GM12878 (cell line): Measurements from ENCODE around the gene HDGF. TPM values are rescaled to one million over a fixed set of nuclear protein-coding genes. Genes with fewer than 3 reads are reported as not detected.

Experiments used
- ATAC-seq: fragments of 200-7000 bp; cut with Tn5 transposase; 3 replicates; pipeline ENCODE4 v1.9.1; 2020; ENCODE audit warnings: mild to moderate bottlenecking, moderate library complexity
- BruUV-seq: library from RNA; stranded (reverse); fragments of 400-500 nt; replicated peaks from 2 replicates; lab custom pipeline; 2021; lab: Mats Ljungman, UMichigan
- CTCF ChIA-PET: fragments of 300-600 bp; sonication (Branson Sonifier 250); formaldehyde crosslinking; extraction: SDS; loops from one replicate; lab custom pipeline; 2021; ENCODE audit warnings: inconsistent platforms; lab: Yijun Ruan, JAX
- POLR2A ChIA-PET: fragments of 350-600 bp; formaldehyde crosslinking; extraction: SDS; loops from one replicate; lab custom pipeline; 2021; ENCODE audit warnings: inconsistent platforms; lab: Charles Lee
- RAD21 ChIA-PET: fragments of 300-600 bp; sonication (Branson Sonifier 250); formaldehyde crosslinking; loops from one replicate; lab custom pipeline; 2023; ENCODE audit warnings: antibody characterized with exemption; ENCODE audit not compliant: unreplicated experiment; lab: Charles Lee
- SMC1A ChIA-PET: fragments of 300-600 bp; sonication (Branson Sonifier 250); formaldehyde crosslinking; loops from one replicate; lab custom pipeline; 2023; ENCODE audit not compliant: unreplicated experiment, uncharacterized antibody; lab: Charles Lee
- DNase-seq: peaks from one replicate; pipeline ENCODE4 v3.0.0-alpha.2; 2011; ENCODE audit warnings: low read depth, low spot score
- FAIRE-seq: peaks from 3 replicates; lab custom pipeline; 2011; peaks lifted over from hg19 to GRCh38; lab: Jason Lieb, UNC
- H2AFZ ChIP-seq: 2 replicates; pipeline ENCODE4 v1.6.0; 2011; ENCODE audit warnings: low read depth, low read length, control low read depth; ENCODE audit not compliant: control insufficient read depth
- H3K27ac ChIP-seq: 2 replicates; pipeline ENCODE4 v1.5.1; 2011; ENCODE audit warnings: control low read depth; ENCODE audit not compliant: control insufficient read depth, insufficient read depth
- H3K27me3 ChIP-seq, 2 experiments: replicated peaks in 1 of 2; 2 replicates each; pipeline versions ENCODE4 v1.6.0 to v1.6.1; 2011; ENCODE audit warnings: low read length in 1 of 2; ENCODE audit not compliant: control insufficient read depth in 2 of 2, insufficient read depth in 2 of 2
- H3K36me3 ChIP-seq, 2 experiments: 2 replicates each; pipeline ENCODE4 v1.5.1; 2011; ENCODE audit warnings: low read length in 1 of 2; ENCODE audit not compliant: control insufficient read depth in 2 of 2, insufficient read depth in 2 of 2
- H3K4me1 ChIP-seq: 2 replicates; pipeline ENCODE4 v1.6.1; 2011; ENCODE audit warnings: mild to moderate bottlenecking, low read length, moderate library complexity, mixed read lengths; ENCODE audit not compliant: control insufficient read depth, insufficient read depth
- H3K4me2 ChIP-seq: 2 replicates; pipeline ENCODE4 v1.6.0; 2011; ENCODE audit warnings: control low read depth; ENCODE audit not compliant: control insufficient read depth, insufficient read depth
- H3K4me3 ChIP-seq: fragments of 200-600 bp; sonication (generic); 2 replicates; pipeline ENCODE4 v1.5.1; 2016
- H3K79me2 ChIP-seq: 2 replicates; pipeline ENCODE4 v1.6.0; 2011; ENCODE audit warnings: low read length; ENCODE audit not compliant: control insufficient read depth, insufficient read depth
- H3K9ac ChIP-seq: 2 replicates; pipeline ENCODE4 v1.8.0; 2011; ENCODE audit warnings: low read length, control low read depth, mixed read lengths; ENCODE audit not compliant: control insufficient read depth, insufficient read depth
- H3K9me3 ChIP-seq: replicated peaks from 3 replicates; pipeline ENCODE4 v1.5.1; 2011; ENCODE audit warnings: mild to moderate bottlenecking, low read length; ENCODE audit not compliant: control insufficient read depth, insufficient read depth
- H4K20me1 ChIP-seq: 2 replicates; pipeline ENCODE4 v1.6.0; 2011; ENCODE audit not compliant: control insufficient read depth, insufficient read depth
- ATF2 ChIP-seq: IDR thresholded peaks from 2 replicates; pipeline ENCODE4 v1.6.1; 2012; ENCODE audit warnings: low read length, inconsistent platforms
- BACH1 ChIP-seq: fragments of 450-650 bp; IDR thresholded peaks from 2 replicates; pipeline ENCODE4 v1.6.1; 2017; ENCODE audit warnings: mild to moderate bottlenecking, borderline replicate concordance
- BCL3 ChIP-seq: IDR thresholded peaks from 2 replicates; pipeline ENCODE4 v1.6.1; 2011; ENCODE audit warnings: borderline replicate concordance, low read depth, mild to moderate bottlenecking, moderate library complexity, low read length; ENCODE audit not compliant: insufficient read depth, poor library complexity, severe bottlenecking
- CHD4 ChIP-seq: fragments of 200-600 bp; sonication (generic); IDR thresholded peaks from 2 replicates; pipeline ENCODE4 v1.6.1; 2016; ENCODE audit warnings: mild to moderate bottlenecking
- KDM1A ChIP-seq: fragments of 200-600 bp; sonication (generic); IDR thresholded peaks from 2 replicates; pipeline ENCODE4 v1.6.1; 2016; ENCODE audit warnings: borderline replicate concordance
- MAX ChIP-seq: IDR thresholded peaks from 2 replicates; pipeline ENCODE4 v1.6.1; 2012; ENCODE audit warnings: low read depth, low read length, improper control_type of control experiment
- MYB ChIP-seq: fragments of 150-350 bp; IDR thresholded peaks from 2 replicates; pipeline ENCODE4 v1.6.1; 2014; ENCODE audit warnings: mild to moderate bottlenecking, low read depth, low read length, borderline replicate concordance
- PRDM15 ChIP-seq: fragments of 450-650 bp; formaldehyde crosslinking; IDR thresholded peaks from 2 replicates; pipeline ENCODE4 v1.4.0; 2020; ENCODE audit warnings: mild to moderate bottlenecking, moderate library complexity
- RELA ChIP-seq: fragments of 450-650 bp; IDR thresholded peaks from 2 replicates; pipeline ENCODE4 v1.8.0; 2014; ENCODE audit warnings: borderline replicate concordance; ENCODE audit not compliant: partially characterized antibody
- ZBTB11 ChIP-seq: fragments of 450-650 bp; formaldehyde crosslinking; IDR thresholded peaks from 2 replicates; pipeline ENCODE4 v1.5.0; 2022; ENCODE audit warnings: mild to moderate bottlenecking, missing genetic modification characterization
- ZNF207 ChIP-seq: fragments of 450-650 bp; IDR thresholded peaks from 2 replicates; pipeline ENCODE4 v1.6.1; 2014; ENCODE audit warnings: antibody characterized with exemption, mild to moderate bottlenecking, borderline replicate concordance
- WGBS: methylation state at CpG from one replicate; pipeline ENCODE4 v1.1.6; 2016; ENCODE audit warnings: low lambda C conversion rate; ENCODE audit not compliant: insufficient replicate concordance, insufficient coverage; ENCODE audit errors: missing lambda C conversion rate; 5-methylcytosine and 5-hydroxymethylcytosine counted together
- in situ Hi-C: fragments of 300-500 bp; cut with MboI; formaldehyde crosslinking; loops from 9 replicates; pipeline ENCODE4 v1.14.3; 2018; ENCODE audit warnings: mixed read lengths
- intact Hi-C: fragments of 100-400 bp; cut with micrococcal nuclease; formaldehyde crosslinking; loops from one replicate; pipeline ENCODE4 v1.14.2; 2022; ENCODE audit not compliant: unreplicated experiment
- polyA plus RNA-seq, 11 experiments: library from polyadenylated mRNA; depleted of rRNA in 4 of 11; unstranded in 6 of 11; stranded (reverse) in 5 of 11; fragments of >200 nt; fragmentation: Nextera tagmentation in 4 of 11; fragmentation: Illumina TruSeq in 1 of 11; extraction: Ambion mirVana in 4 of 11; extraction: Trizol in 1 of 11; gene quantifications; 1 replicate in 1 of 11; 2 replicates in 10 of 11; pipeline versions ENCODE4 v1.2.1 to v1.2.3, GENCODE V29; 2011 to 2016; ENCODE audit warnings: inconsistent platforms in 2 of 11, missing spikeins in 2 of 11, low read depth in 1 of 11
- total RNA-seq, 4 experiments: library from RNA; depleted of rRNA in 3 of 4; stranded (reverse); fragments of >200 nt in 3 of 4; fragmentation: Illumina TruSeq in 1 of 4; extraction: Trizol in 1 of 4; gene quantifications; 2 replicates each; pipeline versions ENCODE4 v1.2.1 to v1.2.3, GENCODE V29; 2013 to 2021

HDGF gene
- total and polyA plus RNA-seq, 10 of the 15 experiments (the other 5 are each of a cell fraction or from before 2014, with no cell fraction given) = 28.3 to 372 (median 209) TPM

- 38% methylated on average over 7 of the region's 8 CpGs for WGBS
- Histone ChIP-seq H3K27ac (no peak overlapping the region), H3K9ac (no peak overlapping the region), H3K27me3 (peaks cover 10 to 15% of the 10 kb centered on the region in 2 experiments), H4K20me1 (no peaks in the 10 kb centered on the region; the same call in 1 of the 2 replicates), H2AFZ (no peak overlapping the region), H3K4me1 (peaks cover 6% of the 10 kb centered on the region), H3K36me3 (no peaks in the 10 kb centered on the region; a peak in 2 of 4 replicates), H3K4me3 (no peak overlapping the region), H3K79me2 (no peaks in the 10 kb centered on the region), H3K9me3 (no peaks in the 10 kb centered on the region), H3K4me2 (no peak overlapping the region)
- POLR2A ChIA-PET = interaction anchor here (1.4 kb wide), 1 partner anchor 21 kb away, joined by 4 read pairs; the partner anchor contains the start of genes ISG20L2 and METTL25B
- CTCF ChIA-PET = interaction anchor here (0.6 to 9.5 kb wide), 12 partner anchors 11 to 432 kb away, joined by 3 to 157 read pairs (median 10); partner anchors contain the start of genes INSRR, ISG20L2, METTL25B and NTRK1
- BruUV-seq = no TSS peak
- no peak for DNase-seq
- SMC1A ChIA-PET = interaction anchor here (0.9 to 2.4 kb wide), 5 partner anchors 16 to 23 kb away, joined by 3 to 11 read pairs (median 7); no protein-coding TSS in a partner anchor
- RAD21 ChIA-PET = interaction anchor here (0.6 to 3.6 kb wide), 6 partner anchors 14 to 181 kb away, joined by 3 to 28 read pairs (median 10); partner anchors contain the start of gene INSRR
- intact Hi-C loops = no loop called here
- in situ Hi-C loops = no loop called here
- FAIRE-seq = no peak
- no peak for ATAC-seq
- no peak for TF ChIP-seq BACH1
- no peak for TF ChIP-seq MAX
- TF ChIP-seq BCL3 = no peak
- TF ChIP-seq KDM1A = no peak
- no peak for TF ChIP-seq CHD4
- TF ChIP-seq ATF2 = no peak
- no peak for TF ChIP-seq MYB
- no peak for TF ChIP-seq RELA
- TF ChIP-seq ZNF207 = no peak
- TF ChIP-seq PRDM15 (CRISPR knock-in tag) = no peak
- no peak for TF ChIP-seq ZBTB11 (CRISPR knock-in tag)
Observed at GRCh38 chr1:156707417-156708217, 43.9 kb downstream of the HDGF start.
